K562 (cell line): Measurements from ENCODE around the gene SLIT1. TPM values are rescaled to one million over a fixed set of nuclear protein-coding genes. Genes with fewer than 3 reads are reported as not detected.

Experiments
- ATAC-seq: fragments of 200-7000 bp; cut with Tn5 transposase; 3 replicates; pipeline ENCODE4 v1.9.1; 2020; ENCODE audit warnings: moderate library complexity
- Bru-seq: library from RNA; stranded (reverse); fragments of 400-500 nt; gene quantifications from one replicate; lab custom pipeline; 2021; lab: Mats Ljungman, UMichigan
- BruChase-seq, 2 experiments: library from RNA; stranded (reverse); fragments of 400-500 nt; gene quantifications; one replicate each; lab custom pipeline; 2021; lab: Mats Ljungman, UMichigan
- BruUV-seq: library from RNA; stranded (reverse); fragments of 400-500 nt; replicated peaks from 2 replicates; lab custom pipeline; 2021; lab: Mats Ljungman, UMichigan
- CTCF ChIA-PET: fragments of 300-600 bp; formaldehyde crosslinking; extraction: SDS; loops from one replicate; lab custom pipeline; 2021; ENCODE audit warnings: low intra/inter-chr PET ratio; lab: Yijun Ruan, JAX
- POLR2A ChIA-PET: fragments of 300-600, 350-650 bp; sonication (Branson Sonifier 250); formaldehyde crosslinking; extraction: SDS; loops from one replicate; lab custom pipeline; 2021; ENCODE audit warnings: antibody characterized with exemption, inconsistent platforms; lab: Yijun Ruan, JAX
- DNase-seq, 4 experiments: peaks; one replicate each; pipeline versions ENCODE4 v3.0.0 to v3.0.0-alpha.2; 2011 to 2018; ENCODE audit warnings: low spot score in 3 of 4, mixed read lengths in 3 of 4; ENCODE audit errors: extremely low read depth in 1 of 4
- FAIRE-seq: peaks from 2 replicates; lab custom pipeline; 2011; peaks lifted over from hg19 to GRCh38; lab: Jason Lieb, UNC
- H2AFZ ChIP-seq: 2 replicates; pipeline ENCODE4 v1.6.0; 2011; ENCODE audit warnings: low read depth, low read length, control low read depth, inconsistent platforms
- H3K27ac ChIP-seq: fragments of 200-600 bp; 3 replicates; pipeline ENCODE4 v1.8.0; 2011; ENCODE audit warnings: low read depth, mild to moderate bottlenecking, control low read depth, inconsistent platforms, low read length, moderate library complexity, mixed read lengths; ENCODE audit errors: extremely low read depth
- H3K27me3 ChIP-seq, 2 experiments: fragments of 300-600 bp in 1 of 2; 2 replicates in 1 of 2; 3 replicates in 1 of 2; pipeline versions ENCODE4 v1.6.0 to v1.8.0; 2011; ENCODE audit warnings: inconsistent platforms in 2 of 2, low read length in 2 of 2, mild to moderate bottlenecking in 1 of 2, mixed read lengths in 1 of 2, moderate library complexity in 1 of 2; ENCODE audit not compliant: control insufficient read depth in 2 of 2, insufficient read depth in 2 of 2
- H3K36me3 ChIP-seq: fragments of 300-600 bp; 3 replicates; pipeline ENCODE4 v1.8.0; 2011; ENCODE audit warnings: mild to moderate bottlenecking, low read length, inconsistent platforms; ENCODE audit not compliant: control insufficient read depth, insufficient read depth
- H3K4me1 ChIP-seq, 2 experiments: fragments of 200-600 bp in 1 of 2; replicated peaks in 1 of 2; 2 replicates in 1 of 2; 3 replicates in 1 of 2; pipeline versions ENCODE4 v1.5.1 to v1.8.0; 2011; ENCODE audit warnings: inconsistent platforms in 2 of 2, low read length in 2 of 2, mild to moderate bottlenecking in 1 of 2, mixed read lengths in 1 of 2, moderate library complexity in 1 of 2; ENCODE audit not compliant: control insufficient read depth in 2 of 2, insufficient read depth in 2 of 2
- H3K4me2 ChIP-seq: 2 replicates; pipeline ENCODE4 v1.6.1; 2011; ENCODE audit warnings: low read length, control low read depth, inconsistent platforms, mixed read lengths; ENCODE audit not compliant: insufficient read depth
- H3K4me3 ChIP-seq: fragments of 200-600 bp; sonication (generic), shearing (Covaris generic); 2 replicates; pipeline ENCODE4 v1.5.1; 2016; ENCODE audit warnings: control low read depth, inconsistent platforms
- H3K79me2 ChIP-seq: fragments of 200-600 bp; 3 replicates; pipeline ENCODE4 v1.8.0; 2011; ENCODE audit warnings: low read length, inconsistent platforms; ENCODE audit not compliant: control insufficient read depth, insufficient read depth
- H3K9ac ChIP-seq, 2 experiments: 2 replicates each; pipeline versions ENCODE4 v1.6.0 to v1.6.1; 2011; ENCODE audit warnings: low read depth in 2 of 2, low read length in 2 of 2, control low read depth in 1 of 2, inconsistent platforms in 1 of 2, mild to moderate bottlenecking in 1 of 2, mixed read lengths in 1 of 2; ENCODE audit not compliant: insufficient read depth in 1 of 2
- H3K9me1 ChIP-seq: one replicate; pipeline ENCODE4 v1.6.0; 2011; ENCODE audit warnings: inconsistent platforms, mild to moderate bottlenecking, low read length, moderate library complexity; ENCODE audit not compliant: control insufficient read depth, insufficient read depth
- H3K9me3 ChIP-seq: replicated peaks from 2 replicates; pipeline ENCODE4 v1.5.1; 2011; ENCODE audit warnings: low read depth, low read length, inconsistent platforms; ENCODE audit not compliant: control insufficient read depth, insufficient read depth
- H4K20me1 ChIP-seq: replicated peaks from 2 replicates; pipeline ENCODE4 v1.6.1; 2011; ENCODE audit warnings: low read length, inconsistent platforms, mixed read lengths; ENCODE audit not compliant: control insufficient read depth, insufficient read depth
- HDAC1 ChIP-seq, 2 experiments: fragments of 450-650 bp; IDR thresholded peaks; 2 replicates each; pipeline ENCODE4 v1.6.1; 2016 to 2017; ENCODE audit warnings: inconsistent platforms in 1 of 2, mild to moderate bottlenecking in 1 of 2, moderate library complexity in 1 of 2
- MECOM ChIP-seq: fragments of 250-450 bp; sonication (Bioruptor Pico); IDR thresholded peaks from 2 replicates; pipeline ENCODE4 v1.8.0; 2022; ENCODE audit warnings: inconsistent platforms
- NRF1 ChIP-seq, 2 experiments: fragments of 450-650 bp; IDR thresholded peaks in 1 of 2; conservative IDR thresholded peaks in 1 of 2; 2 replicates each; pipeline ENCODE4 v1.6.1; 2014; ENCODE audit warnings: mild to moderate bottlenecking in 2 of 2
- SAFB ChIP-seq: fragments of 200-400 bp; formaldehyde crosslinking; IDR thresholded peaks from 2 replicates; pipeline ENCODE4 v1.6.1; 2017; ENCODE audit warnings: low read depth, low read length, borderline replicate concordance
- ZNF124 ChIP-seq: sonication (generic); formaldehyde crosslinking; IDR thresholded peaks from 2 replicates; pipeline ENCODE4 v1.8.1; 2022; ENCODE audit warnings: missing genetic modification reagents
- ZNF174 ChIP-seq: fragments of 250-450 bp; sonication (Bioruptor Pico); IDR thresholded peaks from 2 replicates; pipeline ENCODE4 v1.4.0; 2020; ENCODE audit warnings: mild to moderate bottlenecking
- ZNF408 ChIP-seq: fragments of 250-450 bp; sonication (Bioruptor Pico); IDR thresholded peaks from 2 replicates; pipeline ENCODE4 v1.4.0; 2020; ENCODE audit warnings: low read depth, mild to moderate bottlenecking, moderate library complexity
- WGBS: fragments of 100-300 bp; shearing (Covaris generic); methylation state at CpG from one replicate; pipeline ENCODE4 v1.1.6; 2016; ENCODE audit warnings: low coverage, mixed read lengths; ENCODE audit not compliant: insufficient coverage; ENCODE audit errors: missing lambda C conversion rate; 5-methylcytosine and 5-hydroxymethylcytosine counted together
- in situ Hi-C: fragments of 300-500 bp; cut with MboI; formaldehyde crosslinking; loops from 4 replicates; pipeline ENCODE4 v1.15.0; 2018; ENCODE audit warnings: inconsistent platforms, mixed read lengths
- intact Hi-C: fragments of 100-400 bp; cut with micrococcal nuclease; formaldehyde crosslinking; loops from 2 replicates; pipeline ENCODE4 v1.14.2; 2022
- long read RNA-seq, 3 experiments: library from polyadenylated mRNA in 2 of 3; library from RNA in 1 of 3; unstranded in 2 of 3; stranded (forward) in 1 of 3; transcript quantifications; one replicate each; pipeline ENCODE4 v2.0.0, GENCODE V29; 2019 to 2022
- polyA minus RNA-seq, 3 experiments: library from RNA; depleted of rRNA, polyadenylated mRNA; stranded (reverse); fragments of >200 nt; gene quantifications; 2 replicates each; pipeline ENCODE4 v1.2.3, GENCODE V29; 2011
- polyA plus RNA-seq, 8 experiments: library from polyadenylated mRNA; depleted of rRNA in 4 of 8; stranded (reverse) in 5 of 8; unstranded in 3 of 8; fragments of >200 nt; fragmentation: Nextera tagmentation in 2 of 8; fragmentation: Illumina TruSeq in 1 of 8; extraction: Ambion mirVana in 2 of 8; extraction: Trizol in 1 of 8; gene quantifications; 2 replicates each; pipeline versions ENCODE4 v1.2.1 to v1.2.3, GENCODE V29; 2011 to 2014; ENCODE audit warnings: inconsistent platforms in 1 of 8, missing spikeins in 1 of 8
- total RNA-seq, 7 experiments: library from RNA; depleted of rRNA in 6 of 7; stranded (reverse); fragments of >200 nt in 6 of 7; fragmentation: Illumina TruSeq in 2 of 7; extraction: Trizol in 2 of 7; gene quantifications; 2 replicates each; pipeline versions ENCODE4 v1.2.1 to v1.2.3, GENCODE V29; 2011 to 2021; ENCODE audit warnings: low replicate concordance in 1 of 7
- TF ChIP-seq, protein P1 (sequence below): IDR thresholded peaks from 2 replicates; pipeline ENCODE4 v1.6.1; 2012; ENCODE audit warnings: low read depth, low read length, improper control_type of control experiment, borderline replicate concordance

SLIT1 gene
- 0.44 TPM in 1 of 2 replicates, not detected in the other for total RNA-seq (2011; cell fraction: chromatin; rRNA removed; ENCODE audit: low replicate concordance)
- 0.17 and 0.39 TPM in 2 replicates for total RNA-seq (2011; cell fraction: nucleolus; rRNA removed)
- total RNA-seq (2011; cell fraction: nucleoplasm; rRNA removed), result 0.07 and 0.92 TPM in 2 replicates
- total RNA-seq (2014; rRNA removed), result 0.04 and 0.05 TPM in 2 replicates
- 0.04 TPM in 1 of 2 replicates, not detected in the other for total RNA-seq (2014; rRNA removed; fragmentation: Illumina TruSeq; extraction: Trizol)
- total RNA-seq (2015; rRNA removed; fragmentation: Illumina TruSeq; extraction: Trizol), result not detected in 2 replicates
- total RNA-seq (2021), result 0.09 TPM in 1 of 2 replicates, not detected in the other
- 0.01 and 0.03 TPM in 2 replicates for polyA plus RNA-seq (2011; rRNA removed)
- 0.01 and 0.04 TPM in 2 replicates for polyA plus RNA-seq (2011; cell fraction: cytosol; rRNA removed)
- polyA plus RNA-seq (2011; cell fraction: nucleus; rRNA removed), result 0.33 and 0.58 TPM in 2 replicates
- 0.03 and 0.06 TPM in 2 replicates for polyA plus RNA-seq (2012)
- polyA plus RNA-seq (2014; fragmentation: Illumina TruSeq; extraction: Trizol), result 0.01 and 0.03 TPM in 2 replicates
- not detected for polyA plus RNA-seq (2014; fragmentation: Nextera tagmentation; extraction: Ambion mirVana)
- 0.04 and 0.11 TPM in 2 replicates for polyA plus RNA-seq (2014; rRNA removed)
- polyA minus RNA-seq (2011; rRNA and poly(A)+ RNA removed), result not detected in 2 replicates
- not detected in 2 replicates for polyA minus RNA-seq (2011; cell fraction: cytosol; rRNA and poly(A)+ RNA removed)
- polyA minus RNA-seq (2011; cell fraction: nucleus; rRNA and poly(A)+ RNA removed), result under 0.01 and 0.33 TPM in 2 replicates
- percentile 18 among the genes with signal in this experiment for Bru-seq, nascent RNA
- percentile 8 among the genes with signal in this experiment for BruChase-seq, experiment 1, labeled RNA remaining after a 2-hour chase
- BruChase-seq, experiment 2, labeled RNA remaining after a 6-hour chase, result percentile 11 among the genes with signal in this experiment
- long read RNA-seq, experiment 1, result 0 reads
- long read RNA-seq, experiment 2, result 0 reads
- long read RNA-seq, experiment 3, result 0 reads

GRCh38 chr10:97185326-97186058 lies at the start of gene SLIT1:
Gene SLIT1 (minus strand): TSS chr10:97185959. CDS start chr10:97185674, 285 bp downstream.
- POLR2A ChIA-PET, result no interaction called here
- intact Hi-C loops (no loop called here), in situ Hi-C loops (no loop called here)
- H3K4me3 ChIP-seq, result no peak within 1 kb of the TSS
- 9% methylated on average over 9 of the region's 74 CpGs for WGBS
- TF ChIP-seq SAFB (no peak), ZNF174 (no peak), ZNF124 (CRISPR knock-in tag) (no peak), ZNF408 (CRISPR knock-in tag) (no peak), MECOM (no peak), NRF1 (conservative IDR thresholded peaks at IDR 0.05 in 1 of 2, IDR thresholded peaks at IDR 0.05 in 1 of 2) (no peak), HDAC1 (IDR thresholded peaks at IDR 0.05) (no peak)
- TF ChIP-seq, protein P1, sequence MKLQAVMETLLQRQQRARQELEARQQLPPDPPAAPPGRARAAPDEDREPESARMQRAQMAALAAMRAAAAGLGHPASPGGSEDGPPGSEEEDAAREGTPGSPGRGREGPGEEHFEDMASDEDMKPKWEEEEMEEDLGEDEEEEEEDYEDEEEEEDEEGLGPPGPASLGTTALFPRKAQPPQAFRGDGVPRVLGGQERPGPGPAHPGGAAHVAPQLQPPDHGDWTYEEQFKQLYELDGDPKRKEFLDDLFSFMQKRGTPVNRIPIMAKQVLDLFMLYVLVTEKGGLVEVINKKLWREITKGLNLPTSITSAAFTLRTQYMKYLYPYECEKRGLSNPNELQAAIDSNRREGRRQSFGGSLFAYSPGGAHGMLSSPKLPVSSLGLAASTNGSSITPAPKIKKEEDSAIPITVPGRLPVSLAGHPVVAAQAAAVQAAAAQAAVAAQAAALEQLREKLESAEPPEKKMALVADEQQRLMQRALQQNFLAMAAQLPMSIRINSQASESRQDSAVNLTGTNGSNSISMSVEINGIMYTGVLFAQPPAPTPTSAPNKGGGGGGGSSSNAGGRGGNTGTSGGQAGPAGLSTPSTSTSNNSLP, result no peak
- no peaks in the 10 kb centered on the region for H3K9me3 ChIP-seq
- no peak within 1 kb of the TSS for H2AFZ ChIP-seq
- no peaks in the 10 kb centered on the region for H3K9me1 ChIP-seq
- H3K27me3 ChIP-seq, result peaks cover 13 to 73% of the 10 kb centered on the region in 2 experiments
- H3K79me2 ChIP-seq, result no peaks in the 10 kb centered on the region
- H3K27ac ChIP-seq, result no peak within 1 kb of the TSS
- peaks cover 0 to 9% of the 10 kb centered on the region in 2 experiments; a peak in 2 of 5 replicates for H3K4me1 ChIP-seq
- CTCF ChIA-PET, result no interaction called here
- H3K36me3 ChIP-seq, result no peaks in the 10 kb centered on the region
- no peak within 1 kb of the TSS for H3K4me2 ChIP-seq
- no peak for FAIRE-seq
- DNase-seq, result no peak
- no peak for ATAC-seq
- H3K9ac ChIP-seq, result no peak within 1 kb of the TSS
- H4K20me1 ChIP-seq, result no peaks in the 10 kb centered on the region
- BruUV-seq, result no TSS peak
